Medulla oblongata (tissue), 1 donor: ENCODE results near the gene SEC14L1.
A peak's percentile ranks its signal among the peaks of the same experiment; 100 is the strongest.

Experiments
- DNase-seq: peaks from one replicate; pipeline ENCODE4 v3.0.0-alpha.2; 2015; ENCODE audit errors: extremely low spot score

Gene SEC14L1

DNA sequence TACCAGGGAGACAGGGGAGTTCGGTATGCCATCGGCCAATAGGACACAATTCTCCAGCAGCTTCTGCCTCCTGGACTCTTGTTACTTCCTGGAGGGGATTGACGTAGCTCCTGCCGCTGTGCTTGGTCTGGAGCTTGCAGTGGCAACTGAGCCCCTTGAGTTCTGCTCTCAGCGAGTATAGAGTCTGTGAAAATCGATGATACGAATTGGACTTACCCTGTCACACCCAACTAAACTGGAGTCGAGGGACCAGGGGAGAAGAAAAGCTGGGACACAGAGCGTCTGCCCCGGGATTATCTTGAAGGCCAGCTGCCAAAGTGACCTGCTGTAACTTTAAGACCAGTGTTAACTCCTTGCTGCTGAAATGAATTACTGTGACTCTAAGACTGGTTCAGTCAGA, 22.2 kb downstream of the SEC14L1 start:
- no peak for DNase-seq

DNA sequence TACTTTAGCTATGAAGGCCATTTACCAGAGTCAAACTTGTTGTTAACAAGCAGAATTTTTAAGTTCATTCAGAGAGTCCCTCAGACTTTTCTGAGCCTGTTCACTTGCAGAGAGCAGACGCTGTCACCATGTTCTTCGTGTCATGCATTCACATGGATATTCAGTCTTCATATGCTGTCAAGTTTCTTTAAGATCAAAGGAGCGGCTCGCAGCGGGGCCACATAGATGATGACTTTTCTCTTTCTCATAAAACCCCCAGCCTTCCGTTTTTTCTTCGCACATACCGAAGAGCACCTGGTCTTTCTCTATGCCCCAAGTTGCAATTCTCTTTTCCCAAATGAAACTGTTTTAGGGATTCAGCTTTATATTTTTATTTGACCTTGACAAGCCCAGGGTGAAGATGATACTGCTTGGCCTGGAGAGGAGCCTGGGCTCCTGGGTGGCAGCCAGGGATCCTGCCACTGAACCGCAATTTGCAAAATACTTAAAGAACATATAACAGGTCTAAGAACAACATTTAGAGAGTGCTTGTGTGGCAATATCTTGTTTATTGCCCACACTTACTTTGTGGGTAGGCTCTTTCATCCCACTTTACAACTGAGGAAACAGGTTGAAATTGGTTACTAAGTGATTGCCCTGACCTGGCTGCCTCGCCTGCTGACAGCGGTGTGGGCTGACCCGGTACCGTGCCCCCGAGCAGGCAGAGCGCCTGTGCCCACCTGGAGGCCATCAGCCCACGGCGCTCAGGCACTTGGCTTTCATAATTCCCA, 22.9 kb downstream of the SEC14L1 start:
- DNase-seq, result no peak

- peak; percentile 75 for DNase-seq
Measured at GRCh38 chr17:77164483-77165091, 23.8 kb downstream of the SEC14L1 start.

DNA sequence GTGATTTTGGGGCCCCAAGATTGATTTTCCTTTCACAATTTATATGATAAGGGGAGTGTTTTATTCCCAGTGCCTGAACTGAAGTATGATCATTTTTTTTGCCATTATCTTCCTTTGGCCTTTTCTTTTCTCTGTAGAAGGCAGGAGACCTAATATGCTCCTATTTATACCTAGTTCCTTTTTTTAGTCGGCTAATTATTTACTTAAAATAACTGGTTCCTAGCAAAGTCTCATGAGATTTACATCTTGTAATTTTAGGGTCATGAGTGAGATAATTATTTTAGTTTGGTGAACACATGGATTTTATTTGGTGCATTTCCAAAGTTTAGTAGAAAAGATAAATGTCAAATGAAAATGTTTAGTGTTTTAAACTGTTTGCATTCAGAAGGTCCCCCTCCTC, 24.8 kb downstream of the SEC14L1 start:
- no peak for DNase-seq

DNA sequence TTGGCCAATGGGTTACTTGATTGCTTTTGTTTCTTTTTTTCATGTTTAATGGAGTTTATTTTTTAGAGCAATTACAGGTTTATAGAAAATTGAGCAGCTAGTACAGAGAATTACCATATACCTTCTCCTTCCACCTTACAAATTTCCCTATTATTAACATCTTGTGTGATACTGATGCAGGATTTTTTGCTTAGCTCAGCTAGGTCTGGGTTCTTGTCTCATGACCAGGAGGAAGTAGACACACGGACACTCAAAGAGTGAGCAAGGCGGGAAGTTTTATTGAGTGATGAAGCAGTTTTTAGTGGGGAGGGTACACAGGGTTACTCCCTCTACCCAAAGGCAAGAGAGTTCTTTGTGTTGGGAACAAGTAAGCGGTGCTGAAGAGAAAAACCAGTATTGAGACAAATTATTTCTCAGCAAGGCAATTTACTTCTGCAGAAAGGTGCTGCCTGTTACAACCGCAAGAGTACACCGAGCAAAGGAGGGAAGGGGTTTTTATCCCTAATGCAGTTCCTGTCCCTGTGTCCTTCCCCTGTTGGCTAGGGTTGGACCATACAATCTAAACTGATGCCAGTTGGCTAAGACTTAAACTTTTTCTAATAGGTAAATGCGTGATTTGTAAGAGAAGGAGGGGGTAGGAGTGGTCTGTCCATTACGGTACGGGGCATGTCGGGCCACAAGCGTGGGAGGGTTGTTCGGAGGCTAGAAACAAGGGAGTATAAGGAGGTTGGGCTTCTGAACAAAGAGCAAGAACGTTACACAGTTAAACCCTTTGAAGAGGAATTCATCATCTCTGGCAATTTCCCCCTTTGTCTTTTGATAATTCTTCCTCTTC, 26.9 kb downstream of the SEC14L1 start:
- no peak for DNase-seq

DNA sequence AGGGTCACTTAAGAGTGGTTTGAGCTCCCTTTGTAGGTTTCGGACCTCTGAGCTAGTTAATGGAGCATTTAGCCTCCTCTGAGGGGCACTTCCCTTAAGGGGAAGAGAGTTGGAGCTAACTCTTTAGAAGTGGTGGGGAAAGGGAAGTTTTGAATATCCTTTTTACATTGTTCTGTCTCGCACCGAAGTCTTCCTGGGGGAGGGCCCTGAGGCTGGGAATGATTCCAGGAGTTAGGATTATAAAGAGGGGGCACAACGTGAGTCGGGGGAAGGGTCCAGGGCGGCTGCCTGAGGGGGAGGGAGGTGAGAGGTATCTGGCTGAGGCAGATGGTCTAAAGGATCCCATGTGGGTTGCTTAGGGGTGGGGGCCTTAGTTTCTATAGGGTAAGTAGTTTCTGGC, 32.3 kb downstream of the SEC14L1 start:
- DNase-seq, result no peak

DNA sequence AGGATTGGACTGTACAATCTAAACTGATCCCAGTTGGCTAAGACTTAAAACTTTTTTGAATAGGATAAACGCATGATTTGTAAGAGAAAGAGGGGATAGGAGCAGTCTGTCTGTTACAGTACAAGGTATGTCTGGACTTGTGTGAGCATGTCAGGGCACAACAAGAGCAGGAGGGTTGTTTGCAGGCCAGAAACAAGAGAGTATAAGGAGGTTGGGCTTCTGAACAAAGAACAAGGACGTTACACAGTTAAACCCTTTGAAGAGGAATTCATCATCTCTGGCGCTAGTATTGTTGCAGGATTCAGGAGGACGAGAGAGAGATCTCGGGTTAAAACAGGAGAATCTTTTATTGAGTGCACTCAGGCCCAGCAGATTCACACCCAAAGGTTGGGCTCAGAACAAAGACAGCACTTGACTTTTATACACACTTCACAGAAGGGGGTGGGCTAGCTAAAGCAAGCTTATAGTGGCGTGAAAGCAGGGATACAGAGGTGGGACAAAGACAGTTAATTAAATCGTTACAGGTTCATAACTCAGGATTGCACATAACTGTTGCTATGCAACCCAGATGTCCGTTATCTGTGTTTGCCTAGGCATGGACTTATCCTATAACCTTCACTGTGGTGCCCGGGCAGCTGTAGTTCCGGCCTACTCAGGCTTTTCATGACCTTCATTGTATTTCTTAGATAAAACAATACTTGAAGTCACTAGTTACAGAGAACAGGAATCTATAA, 34.3 kb downstream of the SEC14L1 start:
- no peak for DNase-seq

DNA sequence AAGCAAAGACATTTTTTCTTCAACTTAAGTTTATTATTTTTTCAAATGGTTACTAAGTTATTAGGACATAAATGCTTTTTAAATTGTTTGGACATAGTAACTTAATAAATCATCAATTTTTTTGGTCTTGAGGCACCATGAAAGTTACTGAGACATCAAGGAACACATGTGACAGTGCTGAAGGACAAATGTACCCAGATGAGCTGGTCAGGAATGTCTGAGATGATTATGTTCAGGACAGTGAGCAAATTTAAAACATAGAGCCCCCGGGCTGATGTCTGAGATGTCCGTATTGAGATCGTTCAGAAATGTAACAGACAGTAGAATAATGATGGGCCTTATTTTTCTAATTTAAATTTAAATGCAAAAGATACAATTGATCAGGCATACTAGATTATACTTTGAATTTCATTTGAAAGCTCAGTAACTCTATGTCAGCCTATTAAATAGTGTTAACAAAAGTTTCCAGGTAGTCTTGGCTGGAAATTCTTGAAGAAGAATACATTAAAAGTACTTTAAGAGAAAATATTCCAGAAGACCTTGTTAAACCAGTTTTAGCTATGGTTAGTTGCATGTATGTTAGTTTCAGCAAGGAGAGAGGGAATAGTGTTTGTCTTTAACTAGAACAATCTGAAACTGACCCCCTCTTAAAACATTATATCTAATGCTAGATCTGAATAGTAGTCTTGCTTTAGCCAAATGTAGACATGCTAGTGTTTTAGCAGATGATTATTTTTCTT, 36.4 kb downstream of the SEC14L1 start:
- DNase-seq, result no peak

DNA sequence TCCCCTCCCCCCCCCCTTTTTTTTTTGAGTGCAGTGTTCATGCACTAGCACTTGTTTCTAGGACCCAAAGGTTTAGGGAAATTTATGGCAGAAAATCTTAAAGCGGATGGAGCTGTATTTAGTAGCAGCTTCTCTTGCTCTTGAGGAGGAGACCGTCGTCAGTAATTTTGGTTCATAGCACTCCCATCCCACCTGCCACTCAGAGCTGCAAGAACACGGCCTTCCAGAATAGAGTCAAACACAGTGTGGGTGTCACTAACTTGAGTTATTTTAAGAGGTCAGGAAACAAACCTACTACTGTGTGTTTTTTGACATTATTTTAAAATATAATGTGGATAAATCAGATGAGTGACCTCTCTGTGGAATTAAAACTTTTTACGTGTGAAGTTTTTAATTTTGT, 37.3 kb downstream of the SEC14L1 start:
- DNase-seq, result no peak

GRCh38 chr17:77178563-77178962, 37.8 kb downstream of the SEC14L1 start:
- peak; percentile 67 for DNase-seq

DNA sequence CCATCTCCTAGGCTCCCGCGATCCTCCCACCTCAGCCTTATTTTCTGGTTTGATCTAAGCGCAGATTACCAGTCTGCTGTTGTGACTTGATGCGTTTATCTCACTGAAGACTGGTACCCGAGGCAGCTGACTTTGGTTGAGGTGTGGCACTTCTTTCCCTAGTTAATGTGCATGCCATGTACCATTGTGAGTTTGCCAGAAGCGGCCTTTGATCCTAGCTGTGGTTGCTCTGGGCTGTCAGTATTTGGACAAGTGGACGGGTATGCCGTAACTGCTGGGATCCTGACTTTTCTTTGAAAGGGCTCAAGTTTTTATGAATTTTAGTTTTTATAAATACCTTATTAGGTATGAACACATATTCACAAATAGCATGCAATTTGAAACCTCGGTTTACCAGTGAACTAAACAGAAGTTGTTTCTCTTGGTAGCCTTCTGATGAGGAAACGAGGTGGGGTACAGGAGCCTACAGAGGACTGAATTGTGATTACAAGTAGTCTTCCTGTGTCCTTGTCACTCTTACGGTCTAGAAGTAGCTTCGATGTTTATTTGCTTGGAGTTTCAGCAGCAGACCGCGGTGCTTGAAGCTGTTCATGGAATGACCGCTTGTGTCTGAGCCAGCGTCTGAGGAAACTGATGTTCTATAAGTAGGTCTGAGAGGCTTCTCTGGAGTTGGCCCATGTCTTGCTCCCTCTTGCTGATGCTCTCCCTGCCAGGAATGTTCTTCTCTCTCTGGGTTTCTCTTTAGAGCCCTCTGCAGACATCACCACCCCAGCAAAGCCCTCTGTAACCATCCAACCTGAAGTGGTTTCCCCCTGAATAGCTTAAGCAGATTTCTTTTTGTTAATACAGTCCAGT, 40.0 kb downstream of the SEC14L1 start:
- DNase-seq, result no peak

DNA sequence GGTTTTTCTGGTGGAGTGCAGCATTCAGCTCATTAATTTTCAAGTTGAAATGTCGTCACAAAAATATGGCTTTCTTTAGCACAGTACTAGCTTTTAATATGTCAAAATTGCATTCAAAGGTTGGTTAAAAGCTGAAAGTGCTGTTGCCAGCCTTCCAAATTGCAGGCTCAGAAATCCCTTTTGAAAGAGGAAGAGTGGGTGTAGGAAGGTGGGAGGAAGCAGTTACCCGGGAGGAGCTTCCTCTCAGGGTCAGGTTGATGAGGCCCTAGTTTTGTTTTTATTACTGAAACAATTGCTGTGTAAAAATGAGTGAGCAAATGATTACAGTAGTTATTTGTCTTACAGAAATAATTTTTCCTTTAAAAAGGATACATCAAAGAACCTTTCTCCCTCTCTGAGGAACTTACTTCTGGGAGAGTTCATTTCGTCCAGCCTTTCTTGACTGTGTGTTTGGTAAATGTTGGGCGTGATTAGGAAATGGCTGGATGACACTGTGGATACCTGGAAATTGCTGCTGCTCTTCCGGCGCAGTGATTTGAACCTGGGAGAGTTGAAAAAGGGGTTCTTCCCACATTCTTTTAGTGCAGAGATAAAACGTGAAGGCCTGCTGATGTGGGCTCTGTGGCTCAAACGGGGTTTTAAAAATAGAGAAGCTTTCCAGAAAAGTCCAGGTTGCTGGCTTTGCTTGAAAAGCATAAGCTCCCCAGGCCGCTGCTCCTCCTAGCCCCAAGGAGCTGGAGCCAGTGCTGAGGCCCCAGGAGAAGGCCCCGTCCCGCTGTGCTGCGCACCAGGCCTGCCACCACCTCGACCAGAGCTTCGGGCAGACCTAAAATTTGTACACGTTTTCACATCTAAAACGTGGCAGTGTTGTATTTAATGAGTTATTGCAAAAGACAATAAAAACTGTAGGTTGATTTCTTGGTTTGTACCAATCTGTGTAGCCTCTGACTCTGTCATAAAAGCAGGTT, 41.7 kb downstream of the SEC14L1 start:
- DNase-seq, result no peak

DNA sequence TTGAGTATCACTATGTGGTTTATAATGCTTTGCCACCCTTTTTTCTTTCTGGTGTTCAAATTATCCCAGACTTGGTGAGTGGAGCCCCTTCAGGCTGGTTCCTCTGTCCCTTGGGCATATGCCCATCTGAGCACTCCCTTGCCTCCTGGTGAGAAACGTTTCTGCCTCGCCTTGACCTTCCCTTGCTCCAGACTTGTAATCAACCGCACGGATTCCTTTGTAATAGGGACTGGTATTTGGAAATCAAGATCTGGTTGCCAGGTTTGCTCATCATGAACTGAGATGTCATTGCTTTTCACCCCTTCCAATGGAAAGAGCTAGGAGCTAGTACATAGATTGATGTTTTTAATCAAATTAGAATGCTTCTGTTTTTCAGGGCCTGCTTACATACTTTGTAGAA, 43.7 kb downstream of the SEC14L1 start:
- DNase-seq, result no peak

DNA sequence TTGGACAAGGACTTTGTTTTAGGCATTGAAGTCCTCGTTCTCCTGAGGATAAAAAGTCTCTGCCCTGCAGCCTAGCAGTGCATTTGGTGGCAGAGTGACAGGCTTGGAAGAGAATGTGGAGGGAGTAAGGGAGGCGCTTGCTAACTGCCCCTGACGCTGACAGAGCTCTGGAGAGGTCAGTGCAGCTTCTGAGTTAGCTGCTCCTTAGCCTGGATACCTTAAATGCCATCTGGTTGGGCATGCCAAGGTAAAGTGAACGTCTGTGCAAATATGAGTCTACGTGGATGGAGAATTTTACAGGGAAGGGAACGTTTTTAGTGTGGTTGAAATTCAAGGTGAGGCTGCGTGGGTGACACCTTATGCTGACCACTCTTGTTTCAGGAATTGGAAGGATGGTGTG, 44.4 kb downstream of the SEC14L1 start:
- no peak for DNase-seq

- no peak for DNase-seq
Measured at GRCh38 chr17:77186141-77186604, 45.4 kb downstream of the SEC14L1 start.

DNA sequence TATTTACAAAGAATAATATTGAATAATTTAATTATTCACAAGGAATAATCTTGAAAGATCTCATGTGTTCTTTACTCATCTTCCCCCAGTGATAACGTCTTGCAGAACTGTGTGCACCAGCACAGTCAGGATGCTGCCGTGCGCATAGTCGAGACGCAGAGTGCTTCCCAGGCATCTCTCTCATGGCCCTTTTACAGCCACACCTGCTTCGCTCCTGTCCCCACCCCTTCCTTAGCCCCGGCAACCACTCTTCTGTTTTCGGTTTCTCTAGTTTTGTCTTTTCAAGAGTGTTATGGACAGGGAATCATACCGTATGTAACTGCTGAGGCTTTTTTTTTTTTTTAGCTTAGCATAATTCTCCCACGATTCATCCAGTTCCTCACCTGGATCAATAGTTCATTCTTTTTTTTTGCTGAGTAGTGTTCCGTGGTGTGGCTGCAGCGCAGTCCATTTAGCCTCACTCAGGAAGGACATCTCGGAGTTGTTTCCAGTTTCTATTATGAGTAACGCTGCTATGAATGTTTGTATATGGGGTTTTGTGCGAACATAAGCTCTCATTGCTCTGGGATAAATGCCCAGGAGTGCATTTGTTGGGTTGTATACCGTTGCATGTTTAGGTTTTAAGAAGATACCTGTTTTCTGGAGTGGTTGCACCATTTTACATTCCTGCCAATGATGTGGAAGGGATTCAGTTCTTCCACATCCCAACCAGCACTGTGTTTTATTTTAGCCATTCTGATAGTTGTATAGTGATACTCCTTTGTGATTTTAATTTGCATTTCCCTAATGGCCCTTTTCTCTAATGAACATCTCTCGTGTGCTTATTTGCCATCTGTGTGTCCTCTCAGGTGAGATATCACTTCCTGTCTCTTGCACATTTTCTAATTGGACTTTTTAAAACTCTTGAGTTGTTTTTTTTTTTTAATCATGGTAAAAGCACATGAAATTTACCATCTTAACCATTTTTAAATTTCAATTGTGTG, 47.6 kb downstream of the SEC14L1 start:
- no peak for DNase-seq

DNA sequence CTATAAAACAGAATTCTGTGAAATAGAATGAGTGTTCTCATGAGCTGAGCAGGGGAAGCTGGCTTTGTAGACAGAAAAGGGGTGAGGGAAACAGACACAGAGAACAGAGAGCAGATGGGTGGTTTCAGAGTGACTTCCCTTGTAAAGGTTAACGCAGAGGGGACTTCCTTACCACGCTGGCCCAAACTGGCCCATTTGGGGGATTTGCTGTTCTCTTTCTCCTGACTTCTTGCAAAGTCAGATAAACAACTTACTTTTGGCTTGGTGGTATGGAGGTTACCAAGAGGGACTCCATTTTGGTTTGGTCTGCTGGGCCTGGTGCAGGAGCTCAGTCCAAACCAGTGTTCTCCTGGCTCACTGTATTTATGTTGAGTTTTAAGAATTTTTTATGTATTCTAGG, 48.4 kb downstream of the SEC14L1 start:
- DNase-seq, result no peak

GRCh38 chr17:77190576-77190975, 49.8 kb downstream of the SEC14L1 start:
- no peak for DNase-seq
